HEK293 (cell line): ENCODE results near the gene CXCL12.

ENCODE experiments used
- ZBTB8A ChIP-seq: fragments of 450-650 bp; formaldehyde crosslinking; IDR thresholded peaks from 2 replicates; pipeline ENCODE4 v1.5.1; 2016; ENCODE audit warnings: missing biosample characterization, missing genetic modification characterization
- ZNF121 ChIP-seq: fragments of 450-650 bp; formaldehyde crosslinking; IDR thresholded peaks from 2 replicates; pipeline ENCODE4 v1.5.1; 2016; ENCODE audit warnings: missing biosample characterization, missing genetic modification characterization
- ZNF24 ChIP-seq: fragments of 450-650 bp; formaldehyde crosslinking; IDR thresholded peaks from 2 replicates; pipeline ENCODE4 v1.5.1; 2016; ENCODE audit warnings: missing biosample characterization, missing genetic modification characterization
- ZNF302 ChIP-seq: fragments of 450-650 bp; formaldehyde crosslinking; IDR thresholded peaks from 2 replicates; pipeline ENCODE4 v1.5.1; 2016; ENCODE audit warnings: missing biosample characterization, missing genetic modification characterization, low read depth

DNA sequence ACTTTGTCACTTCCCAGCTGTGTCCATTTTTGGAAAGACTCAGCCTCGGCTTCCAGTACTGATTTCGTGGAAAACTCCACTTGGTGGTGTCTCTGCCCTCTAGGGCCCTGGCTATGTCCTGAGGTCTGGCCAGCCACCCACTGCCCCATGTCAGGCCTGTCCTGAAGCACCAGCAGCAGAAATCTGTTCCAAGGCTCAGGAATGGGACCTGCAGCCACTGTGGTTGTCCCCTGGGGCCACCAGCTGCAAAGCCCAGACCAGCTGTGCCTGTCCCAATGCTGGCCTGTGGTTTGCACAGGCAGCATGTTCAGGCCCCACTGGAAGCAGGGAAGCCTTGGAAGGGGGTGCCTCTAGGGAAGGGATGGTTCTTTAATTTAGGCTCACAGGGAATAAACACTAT, 21.2 kb downstream of the CXCL12 start:
- TF ChIP-seq ZNF121 (tag by site-specific recombination) (no peak), ZBTB8A (no peak), ZNF302 (tag by site-specific recombination) (no peak), ZNF24 (no peak)
